ENCODE results near the gene RBM3.
"Not testable (repeated sequence)": the region's sequence is repeated elsewhere in the genome, so short reads cannot be mapped to it uniquely, and the experiment has no call there.

RBM3 gene

DNA sequence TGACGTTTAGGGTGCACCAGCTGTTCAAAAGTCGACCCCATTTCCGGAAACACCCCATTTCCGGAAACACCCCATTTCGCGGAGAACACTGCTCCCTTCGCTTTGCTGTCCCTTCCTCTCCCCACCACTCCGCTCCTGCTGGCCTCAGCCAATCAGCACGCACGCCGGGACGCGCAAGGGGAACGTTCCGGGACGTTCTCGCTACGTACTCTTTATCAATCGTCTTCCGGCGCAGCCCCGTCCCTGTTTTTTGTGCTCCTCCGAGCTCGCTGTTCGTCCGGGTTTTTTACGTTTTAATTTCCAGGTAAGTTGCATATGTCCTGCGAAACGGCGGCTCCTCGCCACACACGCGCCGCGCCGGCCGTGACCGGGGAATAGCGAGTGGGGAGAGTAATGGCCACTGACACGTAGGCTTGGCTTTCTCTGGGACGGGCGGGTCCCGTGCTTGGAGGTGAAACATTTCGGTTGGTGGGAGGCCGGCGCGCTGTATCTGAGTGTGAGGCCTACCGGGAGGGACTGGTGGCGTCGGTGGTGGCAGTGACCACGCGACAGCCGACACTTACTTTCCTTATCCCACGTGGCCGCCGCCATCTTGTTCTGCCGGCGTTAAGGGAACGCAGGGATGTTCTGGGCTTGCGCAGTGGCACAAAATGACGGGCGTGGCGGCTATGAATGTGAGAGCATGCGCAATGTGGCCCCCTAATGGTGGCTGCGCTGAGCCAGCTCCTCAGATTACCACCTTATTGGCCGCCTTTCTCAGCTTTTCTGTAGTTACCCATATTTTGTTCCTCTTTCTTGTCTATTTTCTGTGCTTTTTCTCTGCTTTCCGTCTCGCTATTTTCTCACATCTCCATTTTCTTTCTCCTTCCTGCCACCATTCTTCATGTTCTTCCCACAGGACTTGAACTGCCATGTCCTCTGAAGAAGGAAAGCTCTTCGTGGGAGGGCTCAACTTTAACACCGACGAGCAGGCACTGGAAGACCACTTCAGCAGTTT is at the start of gene RBM3:
Gene RBM3, plus strand, starts transcription at position 215 of the 997 bp plus-strand sequence. Its CDS starts 697 bp downstream, at position 912.
- peak; percentile 93 for DNase-seq (ENCODE audit: low spot score)

GRCh38 chrX:48525853-48526252 is 48.4 kb upstream of the RBM3 start:
- DNase-seq (ENCODE audit: low spot score), result not testable (repeated sequence)

GRCh38 chrX:48530736-48531135 is 43.5 kb upstream of the RBM3 start:
- no peak for DNase-seq (ENCODE audit: low spot score)

GRCh38 chrX:48531358-48531959 is 42.8 kb upstream of the RBM3 start:
- DNase-seq (ENCODE audit: low spot score), result no peak

DNA sequence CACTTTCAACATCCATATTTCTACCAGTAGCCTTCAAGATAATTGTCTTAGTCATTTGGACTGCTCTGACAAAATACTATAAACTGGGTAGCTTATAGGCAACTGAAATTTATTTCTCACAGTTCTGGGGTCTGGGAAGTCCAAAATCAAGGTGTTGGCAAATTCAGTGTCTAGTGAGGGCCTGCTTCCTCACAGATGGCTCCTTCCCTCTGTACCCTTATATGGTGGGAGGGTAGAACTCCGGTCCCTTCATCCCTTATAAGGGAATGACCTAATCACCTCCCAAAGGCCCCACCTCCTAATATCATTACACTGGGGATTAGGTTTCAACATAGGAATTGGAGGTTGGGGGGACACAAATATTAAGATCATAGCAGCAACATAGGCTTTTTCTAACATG is 42.1 kb upstream of the RBM3 start:
- DNase-seq (ENCODE audit: low spot score), result no peak

DNA sequence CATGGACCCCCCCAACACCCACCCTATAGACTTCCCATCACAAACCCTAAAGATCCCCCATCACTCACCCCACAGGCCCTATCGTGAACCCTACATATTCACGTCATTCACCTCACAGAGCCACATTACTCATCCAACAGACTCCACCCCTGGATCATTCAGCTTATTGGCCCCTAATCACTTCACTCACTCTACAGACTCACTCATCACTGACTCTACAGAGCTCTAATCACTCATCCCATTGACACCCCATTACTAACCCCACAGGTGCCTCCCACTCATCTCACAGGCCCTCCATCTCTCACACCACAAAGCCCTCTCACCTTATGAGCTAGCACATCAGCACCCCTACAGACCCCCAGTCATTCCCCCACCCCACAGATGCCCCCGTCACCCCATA is 41.1 kb upstream of the RBM3 start:
- DNase-seq (ENCODE audit: low spot score), result no peak

GRCh38 chrX:48538641-48539344 is 35.5 kb upstream of the RBM3 start:
- DNase-seq (ENCODE audit: low spot score), result no peak

GRCh38 chrX:48539345-48540027 is 34.8 kb upstream of the RBM3 start, which contains the start of gene TBC1D25:
TBC1D25 (plus strand) TSS chrX:48539714; CDS start chrX:48539798, 84 bp downstream.
- peak; percentile 95 for DNase-seq (ENCODE audit: low spot score)

DNA sequence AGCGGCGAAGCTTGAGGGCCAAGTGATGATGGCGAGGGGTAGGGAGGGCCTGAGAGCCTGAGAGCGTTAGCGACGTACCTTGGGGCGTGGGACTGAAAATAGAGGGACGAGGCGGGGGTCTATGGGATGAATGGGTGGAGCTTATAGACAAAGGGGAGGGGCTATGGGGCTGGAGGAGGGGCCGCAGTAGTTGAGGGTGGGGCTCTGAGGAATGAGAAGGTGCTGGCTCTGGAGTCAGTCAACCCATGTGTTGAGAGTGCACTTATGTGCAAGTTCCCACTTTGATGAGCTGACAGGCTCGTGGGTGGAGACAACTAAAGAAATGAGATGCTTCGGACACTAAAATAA is 34.3 kb upstream of the RBM3 start:
- peak; percentile 19 for DNase-seq (ENCODE audit: low spot score)

DNA sequence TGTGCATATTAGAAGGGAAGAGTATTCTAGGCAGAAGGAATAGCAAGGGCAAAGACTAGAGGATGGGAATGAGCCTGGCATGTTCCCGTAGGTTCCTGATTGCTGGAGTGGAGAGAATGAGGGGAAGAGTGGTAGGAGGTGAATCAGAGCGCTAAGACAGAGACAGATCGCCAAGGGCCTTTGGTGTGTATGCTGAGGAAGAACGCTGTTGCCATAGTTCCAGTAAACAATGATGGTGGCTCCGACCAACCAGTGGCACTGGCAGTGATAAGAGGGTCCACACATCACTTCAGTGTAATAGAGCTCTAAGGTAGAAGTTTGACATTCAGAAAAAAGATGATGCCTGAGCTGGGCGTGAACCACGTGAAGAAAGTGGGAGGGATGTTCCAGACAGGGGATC is 33.8 kb upstream of the RBM3 start:
- no peak for DNase-seq (ENCODE audit: low spot score)

- no peak for DNase-seq (ENCODE audit: low spot score)
Measured at GRCh38 chrX:48541140-48541814, 33.0 kb upstream of the RBM3 start.

DNA sequence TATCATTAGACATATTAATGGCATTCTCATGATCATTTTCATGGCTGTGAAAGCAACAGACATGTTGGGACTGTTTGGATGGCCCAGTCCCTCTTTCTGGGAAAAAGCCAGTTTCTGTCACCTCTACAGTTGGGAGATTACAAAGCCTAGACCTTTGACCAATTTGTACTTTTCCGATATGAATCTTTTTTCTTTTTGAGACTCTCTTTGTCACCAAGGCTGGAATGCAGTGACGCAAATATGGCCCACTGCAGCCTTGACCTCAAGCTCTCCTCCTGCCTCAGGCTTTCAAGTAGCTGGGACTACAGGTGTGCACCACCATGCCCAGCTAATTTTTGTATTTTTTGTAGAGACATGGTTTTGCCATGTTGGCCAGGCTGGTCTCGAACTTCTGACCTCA is 25.4 kb upstream of the RBM3 start:
- DNase-seq (ENCODE audit: low spot score), result no peak

DNA sequence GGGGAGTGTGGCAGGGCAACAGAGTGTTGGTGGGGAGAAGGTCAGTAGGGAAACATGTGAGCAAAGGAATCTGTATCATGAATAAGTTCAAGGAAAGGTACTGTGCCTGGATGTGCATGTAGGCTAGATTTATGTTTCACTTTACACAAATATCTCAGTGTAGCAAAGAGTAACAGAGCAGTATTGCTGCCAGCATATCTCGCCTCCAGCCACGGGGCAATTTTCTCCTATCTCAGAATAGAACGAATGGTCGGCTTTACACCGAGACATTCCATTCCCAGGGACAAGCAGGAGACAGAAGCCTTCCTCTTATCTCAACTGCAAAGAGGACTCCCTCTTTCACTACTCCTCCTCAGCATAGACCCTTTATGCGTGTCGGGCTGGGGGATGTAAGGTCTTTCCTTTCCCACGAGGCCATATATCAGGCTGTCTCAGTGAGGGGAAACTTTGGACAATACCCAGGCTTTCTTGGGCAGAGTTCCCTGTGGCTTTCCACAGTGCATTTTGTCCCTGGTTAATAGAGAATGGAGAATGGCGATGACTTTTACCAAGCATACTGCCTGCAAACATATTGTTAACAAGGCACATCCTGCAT is 18.5 kb upstream of the RBM3 start:
- not testable (repeated sequence) for DNase-seq (ENCODE audit: low spot score)

- DNase-seq (ENCODE audit: low spot score), result no peak
Measured at GRCh38 chrX:48558271-48558670, 16.0 kb upstream of the RBM3 start.

DNA sequence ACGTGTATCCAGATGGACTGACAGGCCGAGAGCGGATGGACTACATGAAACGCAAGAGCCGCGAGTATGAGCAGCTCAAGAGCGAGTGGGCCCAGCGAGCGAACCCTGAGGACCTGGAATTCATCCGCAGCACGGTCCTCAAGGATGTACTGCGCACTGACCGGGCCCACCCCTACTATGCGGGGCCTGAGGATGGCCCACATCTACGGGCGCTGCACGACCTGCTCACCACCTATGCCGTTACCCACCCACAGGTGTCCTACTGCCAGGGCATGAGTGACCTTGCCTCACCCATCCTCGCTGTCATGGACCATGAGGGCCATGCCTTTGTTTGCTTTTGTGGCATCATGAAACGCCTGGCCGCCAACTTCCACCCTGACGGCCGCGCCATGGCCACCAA is 14.6 kb upstream of the RBM3 start:
- DNase-seq (ENCODE audit: low spot score), result no peak

- DNase-seq (ENCODE audit: low spot score), result no peak
Measured at GRCh38 chrX:48560056-48560455, 14.2 kb upstream of the RBM3 start.

DNA sequence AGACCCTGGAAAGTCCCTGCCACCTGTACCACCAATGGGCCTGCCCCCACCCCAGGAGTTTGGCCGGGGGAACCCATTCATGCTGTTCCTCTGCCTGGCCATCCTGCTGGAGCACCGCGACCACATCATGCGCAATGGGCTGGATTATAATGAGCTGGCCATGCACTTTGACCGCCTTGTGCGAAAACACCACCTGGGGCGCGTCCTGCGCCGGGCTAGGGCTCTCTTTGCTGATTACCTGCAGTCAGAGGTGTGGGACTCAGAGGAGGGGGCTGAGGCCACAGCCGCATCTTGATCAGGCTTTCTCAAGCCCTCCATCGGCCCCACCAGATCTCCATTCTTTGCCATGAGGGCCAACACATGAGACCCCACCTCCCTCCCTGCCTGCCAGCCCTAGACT is 13.6 kb upstream of the RBM3 start:
- DNase-seq (ENCODE audit: low spot score), result no peak

- DNase-seq (ENCODE audit: low spot score), result no peak
Measured at GRCh38 chrX:48569958-48570357, 4.3 kb upstream of the RBM3 start.

DNA sequence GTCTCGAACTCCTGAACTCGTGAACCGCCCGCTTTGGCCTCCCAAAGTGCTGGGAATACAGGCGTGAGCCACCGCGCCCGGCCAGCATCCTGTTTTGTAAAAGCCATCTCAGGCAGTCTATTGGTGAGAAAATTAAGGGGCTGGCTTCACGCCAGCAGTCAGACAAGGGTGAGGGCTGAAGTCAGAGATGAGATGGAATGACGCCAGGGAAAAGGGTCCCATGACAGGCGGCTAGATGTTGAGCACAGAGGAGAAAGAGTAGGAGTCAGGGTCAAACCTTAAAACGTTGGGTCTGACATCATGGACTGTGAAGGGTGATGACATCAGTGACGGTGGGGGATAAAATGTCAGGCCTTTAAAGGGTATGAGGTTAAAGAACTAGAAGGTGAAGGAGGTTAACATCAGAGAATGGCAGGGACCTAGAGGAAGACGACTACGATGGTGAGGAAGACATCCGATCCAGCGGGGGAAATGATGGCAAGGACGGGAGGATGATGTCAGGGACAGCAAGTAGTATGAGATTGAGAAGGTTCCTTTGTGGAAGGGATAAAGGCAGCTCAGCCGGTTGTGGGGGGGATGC is 504 bp upstream of the RBM3 start:
- no peak for DNase-seq (ENCODE audit: low spot score)

DNA sequence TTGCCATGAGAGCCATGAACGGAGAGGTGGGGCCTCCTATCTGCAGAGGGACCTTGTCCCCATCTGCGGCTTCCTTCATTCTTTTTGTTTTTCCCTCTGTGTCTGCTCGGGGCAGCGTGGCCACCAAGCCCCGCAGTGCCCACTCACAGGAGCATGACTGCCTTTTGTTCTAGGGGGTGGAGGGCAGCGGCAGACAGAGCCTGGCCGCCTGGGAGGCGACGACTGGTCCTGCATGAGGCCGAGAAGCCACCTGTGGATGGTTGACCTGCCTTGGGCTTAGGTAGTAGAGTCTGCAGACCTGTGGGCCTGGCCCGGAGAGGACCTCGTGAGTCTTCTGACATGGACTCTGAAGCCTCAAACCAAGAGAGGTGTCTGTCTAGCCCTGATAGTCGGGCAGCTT is 1.4 kb downstream of the RBM3 start:
- no peak for DNase-seq (ENCODE audit: low spot score)

DNA sequence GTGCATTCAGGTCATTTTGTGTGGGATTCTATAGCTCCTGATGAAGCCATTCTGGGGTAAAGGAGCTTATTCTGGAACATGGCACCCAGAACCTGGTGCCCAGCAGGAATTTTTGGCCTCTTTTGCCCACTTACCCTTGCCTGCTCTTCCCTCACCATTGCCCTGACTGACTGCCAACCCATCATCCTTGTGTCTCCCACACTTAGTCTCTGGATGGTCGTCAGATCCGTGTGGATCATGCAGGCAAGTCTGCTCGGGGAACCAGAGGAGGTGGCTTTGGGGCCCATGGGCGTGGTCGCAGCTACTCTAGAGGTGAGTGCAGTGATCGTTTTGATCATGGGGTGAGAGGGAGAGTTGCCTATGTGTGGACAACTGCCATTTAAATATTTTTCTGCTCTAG is 1.8 kb downstream of the RBM3 start:
- no peak for DNase-seq (ENCODE audit: low spot score)
